ENCODE measurements around the gene TNNT3. TPM values are rescaled to one million over a fixed set of nuclear protein-coding genes. Genes with fewer than 3 reads are reported as not detected.
A peak's percentile ranks its signal among the peaks of the same experiment; 100 is the strongest.

TNNT3 gene
- polyA plus RNA-seq, 2 of the 4 experiments (the other 2 are of a cell fraction): not detected

GRCh38 chr11:1937616-1938342 lies 18.3 kb downstream of the TNNT3 start:
- ATAC-seq (no peak), DNase-seq (ENCODE audit: low read depth in 1 of 2, low spot score in 1 of 2) (no peak), FAIRE-seq (no peak)
- CTCF ChIA-PET: interaction anchor here (0.7 to 1.3 kb wide), 4 partner anchors 21 to 285 kb away, joined by 3 to 4 read pairs (median 4); no protein-coding TSS in a partner anchor
- Histone ChIP-seq H3K4me2 (no peak overlapping the region), H3K4me3 (no peak overlapping the region), H3K4me1 (no peaks in the 10 kb centered on the region), H3K27ac (no peak overlapping the region), H3K9me3 (no peaks in the 10 kb centered on the region)
- no peak for TF ChIP-seq ZC3H11A (IDR thresholded peaks at IDR 0.05)
- no peak for TF ChIP-seq FOSB (CRISPR knock-in tag; IDR thresholded peaks at IDR 0.05)
- TF ChIP-seq FOXS1 (CRISPR knock-in tag; IDR thresholded peaks at IDR 0.05): no peak
- TF ChIP-seq TP53 (CRISPR knock-in tag; IDR thresholded peaks at IDR 0.05): no peak
- TF ChIP-seq GATA3 (IDR thresholded peaks at IDR 0.05; ENCODE audit: borderline replicate concordance): no peak
- no peak for TF ChIP-seq ZNF302 (CRISPR knock-in tag; IDR thresholded peaks at IDR 0.05)
- no peak for TF ChIP-seq POLR2A (IDR thresholded peaks at IDR 0.05; ENCODE audit: low read length)
- no peak for TF ChIP-seq SMC3 (IDR thresholded peaks at IDR 0.05)
- TF ChIP-seq, protein P1, sequence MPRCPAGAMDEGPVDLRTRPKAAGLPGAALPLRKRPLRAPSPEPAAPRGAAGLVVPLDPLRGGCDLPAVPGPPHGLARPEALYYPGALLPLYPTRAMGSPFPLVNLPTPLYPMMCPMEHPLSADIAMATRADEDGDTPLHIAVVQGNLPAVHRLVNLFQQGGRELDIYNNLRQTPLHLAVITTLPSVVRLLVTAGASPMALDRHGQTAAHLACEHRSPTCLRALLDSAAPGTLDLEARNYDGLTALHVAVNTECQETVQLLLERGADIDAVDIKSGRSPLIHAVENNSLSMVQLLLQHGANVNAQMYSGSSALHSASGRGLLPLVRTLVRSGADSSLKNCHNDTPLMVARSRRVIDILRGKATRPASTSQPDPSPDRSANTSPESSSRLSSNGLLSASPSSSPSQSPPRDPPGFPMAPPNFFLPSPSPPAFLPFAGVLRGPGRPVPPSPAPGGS (IDR thresholded peaks at IDR 0.05): no peak
- TF ChIP-seq, protein P2, sequence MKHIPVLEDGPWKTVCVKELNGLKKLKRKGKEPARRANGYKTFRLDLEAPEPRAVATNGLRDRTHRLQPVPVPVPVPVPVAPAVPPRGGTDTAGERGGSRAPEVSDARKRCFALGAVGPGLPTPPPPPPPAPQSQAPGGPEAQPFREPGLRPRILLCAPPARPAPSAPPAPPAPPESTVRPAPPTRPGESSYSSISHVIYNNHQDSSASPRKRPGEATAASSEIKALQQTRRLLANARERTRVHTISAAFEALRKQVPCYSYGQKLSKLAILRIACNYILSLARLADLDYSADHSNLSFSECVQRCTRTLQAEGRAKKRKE (CRISPR knock-in tag; IDR thresholded peaks at IDR 0.05; ENCODE audit: low read depth): no peak
- no peak for TF ChIP-seq CHD2 (IDR thresholded peaks at IDR 0.05; ENCODE audit: low read length, partially characterized antibody)
- no peak for TF ChIP-seq MAFK (IDR thresholded peaks at IDR 0.05; ENCODE audit: partially characterized antibody)
- POLR2A ChIA-PET: no interaction called here
- 67% methylated on average over 33 of the region's 35 CpGs for WGBS (ENCODE audit: missing lambda C conversion rate)

DNA sequence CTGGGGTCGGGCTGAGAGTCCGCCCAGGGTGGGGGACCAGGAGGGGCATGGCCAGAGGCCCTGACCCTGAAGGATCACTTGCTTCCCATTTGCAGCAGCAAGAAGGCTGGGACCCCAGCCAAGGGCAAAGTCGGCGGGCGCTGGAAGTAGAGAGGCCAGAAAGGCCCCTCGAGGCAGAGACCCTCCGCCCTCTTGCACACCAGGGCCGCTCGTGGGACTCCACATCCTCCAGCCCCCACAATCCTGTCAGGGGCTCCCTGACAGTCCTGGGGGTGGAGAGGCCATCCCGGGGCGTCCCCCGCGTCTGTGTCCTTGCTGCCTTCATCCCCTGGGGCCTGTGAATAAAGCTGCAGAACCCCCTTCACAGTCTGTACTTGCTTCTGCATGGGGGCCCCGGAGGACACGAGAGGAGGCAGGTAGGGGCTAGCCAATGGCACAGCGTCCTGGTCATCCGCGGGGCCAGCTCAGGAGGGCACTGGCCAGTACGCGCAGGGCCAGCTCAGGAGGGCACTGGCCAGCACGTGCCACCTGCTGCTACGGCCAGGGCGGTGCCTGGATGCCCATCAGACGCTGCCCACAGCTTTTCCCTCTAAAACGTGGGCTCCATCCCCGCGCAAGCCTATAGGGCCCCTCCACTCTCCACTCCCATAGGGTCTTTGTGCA lies 19.0 kb downstream of the TNNT3 start:
- FAIRE-seq (no peak), ATAC-seq (peak in 1 of 2 experiments; percentile 13; a peak in 3 of 6 replicates), DNase-seq (ENCODE audit: low read depth in 1 of 2, low spot score in 1 of 2) (no peak)
- Histone ChIP-seq H3K4me2 (no peak overlapping the region), H3K9me3 (no peaks in the 10 kb centered on the region), H3K4me3 (no peak overlapping the region), H3K4me1 (no peaks in the 10 kb centered on the region), H3K27ac (no peak overlapping the region)
- 81% methylated on average over 27 of the region's 27 CpGs for WGBS (ENCODE audit: missing lambda C conversion rate)
- POLR2A ChIA-PET: no interaction called here
- TF ChIP-seq MYC (IDR thresholded peaks at IDR 0.05; ENCODE audit: borderline replicate concordance, low read length): no peak
- no peak for TF ChIP-seq GATA3 (IDR thresholded peaks at IDR 0.05; ENCODE audit: borderline replicate concordance)
- no peak for TF ChIP-seq RCOR1 (IDR thresholded peaks at IDR 0.05; ENCODE audit: low read depth, low read length)
- TF ChIP-seq, protein P2 (CRISPR knock-in tag; IDR thresholded peaks at IDR 0.05; ENCODE audit: low read depth): no peak
- TF ChIP-seq HMGXB4 (CRISPR knock-in tag; IDR thresholded peaks at IDR 0.05; ENCODE audit: borderline replicate concordance): no peak
- no peak for TF ChIP-seq KDM1A (IDR thresholded peaks at IDR 0.05; ENCODE audit: low read depth)
- CTCF ChIA-PET: interaction anchor here (1.0 to 1.3 kb wide), 2 partner anchors 21 to 245 kb away, joined by 3 to 4 read pairs; no protein-coding TSS in a partner anchor
